ENCODE results near the gene AGAP4. TPM values are rescaled to one million over a fixed set of nuclear protein-coding genes. Genes with fewer than 3 reads are reported as not detected.
A peak's percentile ranks its signal among the peaks of the same experiment; 100 is the strongest.
"Not testable (repeated sequence)": the region's sequence is repeated elsewhere in the genome, so short reads cannot be mapped to it uniquely, and the experiment has no call there.

AGAP4 gene
- 10 to 100 TPM in 5 of 8 experiments, 1 to 10 TPM in 3; 7.9 to 21.3 (median 12.8) TPM for total RNA-seq

- H3K4me3 ChIP-seq; H3K27ac ChIP-seq; ATAC-seq (replicated peaks in 6 of 8); H3K4me1 ChIP-seq (replicated peaks in 1 of 2); in situ Hi-C loops (cut with MboI; ENCODE audit: low pct_unique_long_range_greater_than_20kb in 2 of 9, low sequenced_read_pairs in 9 of 9, unreplicated experiment in 9 of 9): not testable (repeated sequence)
- no CpG with 5 or more reads among the region's 15 CpGs for WGBS, 10 experiments
Measured at GRCh38 chr10:45847400-45847799, at the start of gene AGAP4. AGAP4 (minus strand) TSS chr10:45847500; CDS start chr10:45847347, 153 bp downstream.

- H3K4me3 ChIP-seq; H3K27ac ChIP-seq; in situ Hi-C loops (cut with MboI; ENCODE audit: low pct_unique_long_range_greater_than_20kb in 2 of 9, low sequenced_read_pairs in 9 of 9, unreplicated experiment in 9 of 9); H3K4me1 ChIP-seq (replicated peaks in 1 of 2): not testable (repeated sequence)
- ATAC-seq (replicated peaks in 6 of 8), result peak in 3 of 8 experiments; percentile 42 to 57 (median 55)
- WGBS, 10 experiments, result no CpG with 5 or more reads among the region's 4 CpGs
Measured at GRCh38 chr10:45890721-45891120, 43.4 kb upstream of the AGAP4 start.

- H3K4me3 ChIP-seq; H3K4me1 ChIP-seq (replicated peaks in 1 of 2); H3K27ac ChIP-seq; in situ Hi-C loops (cut with MboI; ENCODE audit: low pct_unique_long_range_greater_than_20kb in 2 of 9, low sequenced_read_pairs in 9 of 9, unreplicated experiment in 9 of 9): not testable (repeated sequence)
- ATAC-seq (replicated peaks in 6 of 8), result peak; percentile 41 to 99 (median 68)
- WGBS, 10 experiments, result no CpG with 5 or more reads among the region's 1 CpG
Measured at GRCh38 chr10:45889539-45890230, 42.4 kb upstream of the AGAP4 start.

- no CpG with 5 or more reads among the region's 2 CpGs for WGBS, 10 experiments
- ATAC-seq (replicated peaks in 6 of 8), result peak in 7 of 8 experiments; percentile 56 to 98 (median 86)
- in situ Hi-C loops (cut with MboI; ENCODE audit: low pct_unique_long_range_greater_than_20kb in 2 of 9, low sequenced_read_pairs in 9 of 9, unreplicated experiment in 9 of 9); H3K4me3 ChIP-seq; H3K27ac ChIP-seq; H3K4me1 ChIP-seq (replicated peaks in 1 of 2): not testable (repeated sequence)
Measured at GRCh38 chr10:45882880-45883279, 35.6 kb upstream of the AGAP4 start.

- H3K4me1 ChIP-seq (replicated peaks in 1 of 2); ATAC-seq (replicated peaks in 6 of 8); H3K4me3 ChIP-seq; in situ Hi-C loops (cut with MboI; ENCODE audit: low pct_unique_long_range_greater_than_20kb in 2 of 9, low sequenced_read_pairs in 9 of 9, unreplicated experiment in 9 of 9); H3K27ac ChIP-seq: not testable (repeated sequence)
- WGBS, 10 experiments, result no CpG with 5 or more reads among the region's 33 CpGs
Measured at GRCh38 chr10:45865404-45865803, 18.1 kb upstream of the AGAP4 start.

GRCh38 chr10:45864264-45864663 lies 17.0 kb upstream of the AGAP4 start:
- in situ Hi-C loops (cut with MboI; ENCODE audit: low pct_unique_long_range_greater_than_20kb in 2 of 9, low sequenced_read_pairs in 9 of 9, unreplicated experiment in 9 of 9); H3K4me3 ChIP-seq; H3K27ac ChIP-seq; H3K4me1 ChIP-seq (replicated peaks in 1 of 2): not testable (repeated sequence)
- WGBS, 10 experiments, result no CpG with 5 or more reads among the region's 3 CpGs
- peak in 3 of 8 experiments; percentile 84 to 95 (median 84) for ATAC-seq (replicated peaks in 6 of 8)

- no CpG with 5 or more reads among the region's 2 CpGs for WGBS, 10 experiments
- H3K27ac ChIP-seq; ATAC-seq (replicated peaks in 6 of 8); H3K4me1 ChIP-seq (replicated peaks in 1 of 2); H3K4me3 ChIP-seq; in situ Hi-C loops (cut with MboI; ENCODE audit: low pct_unique_long_range_greater_than_20kb in 2 of 9, low sequenced_read_pairs in 9 of 9, unreplicated experiment in 9 of 9): not testable (repeated sequence)
Measured at GRCh38 chr10:45863632-45864031, 16.3 kb upstream of the AGAP4 start.

GRCh38 chr10:45857931-45858330 lies 10.6 kb upstream of the AGAP4 start:
- ATAC-seq (replicated peaks in 6 of 8); H3K4me3 ChIP-seq; H3K27ac ChIP-seq; H3K4me1 ChIP-seq (replicated peaks in 1 of 2); in situ Hi-C loops (cut with MboI; ENCODE audit: low pct_unique_long_range_greater_than_20kb in 2 of 9, low sequenced_read_pairs in 9 of 9, unreplicated experiment in 9 of 9): not testable (repeated sequence)
- 100% methylated on average over 1 of the region's 4 CpGs; no CpG with 5 or more reads in 9 of the 10 experiments for WGBS, 10 experiments

GRCh38 chr10:45848467-45848866 lies 1.2 kb upstream of the AGAP4 start:
- H3K4me3 ChIP-seq; in situ Hi-C loops (cut with MboI; ENCODE audit: low pct_unique_long_range_greater_than_20kb in 2 of 9, low sequenced_read_pairs in 9 of 9, unreplicated experiment in 9 of 9); H3K27ac ChIP-seq; H3K4me1 ChIP-seq (replicated peaks in 1 of 2); ATAC-seq (replicated peaks in 6 of 8): not testable (repeated sequence)
- WGBS, 10 experiments, result no CpG with 5 or more reads among the region's 3 CpGs

- in situ Hi-C loops (cut with MboI; ENCODE audit: low pct_unique_long_range_greater_than_20kb in 2 of 9, low sequenced_read_pairs in 9 of 9, unreplicated experiment in 9 of 9); ATAC-seq (replicated peaks in 6 of 8); H3K27ac ChIP-seq; H3K4me1 ChIP-seq (replicated peaks in 1 of 2); H3K4me3 ChIP-seq: not testable (repeated sequence)
- no CpG with 5 or more reads among the region's 2 CpGs for WGBS, 10 experiments
Measured at GRCh38 chr10:45822918-45823317, 24.4 kb downstream of the AGAP4 start.

- WGBS, 10 experiments, result 30 to 100% (median 75%) methylated on average over 3 to 6 of the region's 6 CpGs
- H3K27ac ChIP-seq; H3K4me1 ChIP-seq (replicated peaks in 1 of 2); H3K4me3 ChIP-seq; in situ Hi-C loops (cut with MboI; ENCODE audit: low pct_unique_long_range_greater_than_20kb in 2 of 9, low sequenced_read_pairs in 9 of 9, unreplicated experiment in 9 of 9); ATAC-seq (replicated peaks in 6 of 8): not testable (repeated sequence)
Measured at GRCh38 chr10:45820107-45820830, 27.0 kb downstream of the AGAP4 start.

GRCh38 chr10:45819552-45819951 lies 27.7 kb downstream of the AGAP4 start:
- Histone ChIP-seq H3K4me3 (no peak overlapping the region), H3K4me1 (replicated peaks in 1 of 2) (no peaks in the 10 kb centered on the region), H3K27ac (no peak overlapping the region)
- in situ Hi-C loops (cut with MboI; ENCODE audit: low pct_unique_long_range_greater_than_20kb in 2 of 9, low sequenced_read_pairs in 9 of 9, unreplicated experiment in 9 of 9), result no loop called here
- no peak for ATAC-seq (replicated peaks in 6 of 8)
- 100% methylated on average over 1 to 2 of the region's 9 CpGs; no CpG with 5 or more reads in 8 of the 10 experiments for WGBS, 10 experiments

GRCh38 chr10:45817912-45818311 lies 29.4 kb downstream of the AGAP4 start:
- H3K4me1 ChIP-seq (replicated peaks in 1 of 2), result no peaks in the 10 kb centered on the region
- in situ Hi-C loops (cut with MboI; ENCODE audit: low pct_unique_long_range_greater_than_20kb in 2 of 9, low sequenced_read_pairs in 9 of 9, unreplicated experiment in 9 of 9), result no loop called here
- 54 to 100% (median 79%) methylated on average over 1 to 3 of the region's 3 CpGs; no CpG with 5 or more reads in 4 of the 10 experiments for WGBS, 10 experiments
- no peak overlapping the region for H3K4me3 ChIP-seq
- H3K27ac ChIP-seq, result no peak overlapping the region
- ATAC-seq (replicated peaks in 6 of 8), result no peak
